BE2C (cell line): ENCODE results near the gene QPCT.
"Not testable (repeated sequence)": the region's sequence is repeated elsewhere in the genome, so short reads cannot be mapped to it uniquely, and the experiment has no call there.

Experiments
- DNase-seq: peaks from one replicate; pipeline ENCODE4 v3.0.0-alpha.2; 2020
- H3K27me3 ChIP-seq: fragments of 250-450 bp; sonication (Bioruptor Pico); 2 replicates; pipeline ENCODE4 v1.5.1; 2020; ENCODE audit warnings: mild to moderate bottlenecking
- H3K36me3 ChIP-seq: fragments of 250-450 bp; sonication (Bioruptor Pico); 2 replicates; pipeline ENCODE4 v1.5.1; 2020; ENCODE audit warnings: mild to moderate bottlenecking
- H3K4me1 ChIP-seq: fragments of 250-450 bp; sonication (Bioruptor Pico); 2 replicates; pipeline ENCODE4 v1.5.1; 2020
- H3K4me3 ChIP-seq: 2 replicates; pipeline ENCODE4 v1.5.1; 2011; ENCODE audit warnings: low read depth, low read length
- H3K9me3 ChIP-seq: fragments of 250-450 bp; sonication (Bioruptor Pico); 2 replicates; pipeline ENCODE4 v1.5.1; 2020
- TF ChIP-seq, protein P1 (sequence below): IDR thresholded peaks from 2 replicates; pipeline ENCODE4 v1.5.1; 2012; ENCODE audit warnings: mild to moderate bottlenecking, low read depth, low read length

QPCT gene

GRCh38 chr2:37402636-37403035 is 58.2 kb downstream of the QPCT start:
- H3K4me3 ChIP-seq: no peak overlapping the region
- H3K27me3 ChIP-seq: no peaks in the 10 kb centered on the region
- no peaks in the 10 kb centered on the region for H3K36me3 ChIP-seq
- TF ChIP-seq, protein P1, sequence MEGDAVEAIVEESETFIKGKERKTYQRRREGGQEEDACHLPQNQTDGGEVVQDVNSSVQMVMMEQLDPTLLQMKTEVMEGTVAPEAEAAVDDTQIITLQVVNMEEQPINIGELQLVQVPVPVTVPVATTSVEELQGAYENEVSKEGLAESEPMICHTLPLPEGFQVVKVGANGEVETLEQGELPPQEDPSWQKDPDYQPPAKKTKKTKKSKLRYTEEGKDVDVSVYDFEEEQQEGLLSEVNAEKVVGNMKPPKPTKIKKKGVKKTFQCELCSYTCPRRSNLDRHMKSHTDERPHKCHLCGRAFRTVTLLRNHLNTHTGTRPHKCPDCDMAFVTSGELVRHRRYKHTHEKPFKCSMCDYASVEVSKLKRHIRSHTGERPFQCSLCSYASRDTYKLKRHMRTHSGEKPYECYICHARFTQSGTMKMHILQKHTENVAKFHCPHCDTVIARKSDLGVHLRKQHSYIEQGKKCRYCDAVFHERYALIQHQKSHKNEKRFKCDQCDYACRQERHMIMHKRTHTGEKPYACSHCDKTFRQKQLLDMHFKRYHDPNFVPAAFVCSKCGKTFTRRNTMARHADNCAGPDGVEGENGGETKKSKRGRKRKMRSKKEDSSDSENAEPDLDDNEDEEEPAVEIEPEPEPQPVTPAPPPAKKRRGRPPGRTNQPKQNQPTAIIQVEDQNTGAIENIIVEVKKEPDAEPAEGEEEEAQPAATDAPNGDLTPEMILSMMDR: no peak
- no peak for DNase-seq
- no peaks in the 10 kb centered on the region for H3K4me1 ChIP-seq
- no peaks in the 10 kb centered on the region for H3K9me3 ChIP-seq

- no peak for DNase-seq
- TF ChIP-seq, protein P1: no peak
- Histone ChIP-seq H3K36me3 (no peaks in the 10 kb centered on the region), H3K4me3 (no peak overlapping the region), H3K27me3 (no peaks in the 10 kb centered on the region), H3K9me3 (no peaks in the 10 kb centered on the region), H3K4me1 (no peaks in the 10 kb centered on the region)
Observed at GRCh38 chr2:37405781-37406180, 61.4 kb downstream of the QPCT start.

GRCh38 chr2:37412231-37412630 is 67.8 kb downstream of the QPCT start:
- no peak for DNase-seq
- peaks cover 15% of the 10 kb centered on the region for H3K4me1 ChIP-seq
- no peak overlapping the region for H3K4me3 ChIP-seq
- H3K36me3 ChIP-seq: no peaks in the 10 kb centered on the region
- H3K27me3 ChIP-seq: no peaks in the 10 kb centered on the region
- H3K9me3 ChIP-seq: no peaks in the 10 kb centered on the region
- TF ChIP-seq, protein P1: no peak

DNA sequence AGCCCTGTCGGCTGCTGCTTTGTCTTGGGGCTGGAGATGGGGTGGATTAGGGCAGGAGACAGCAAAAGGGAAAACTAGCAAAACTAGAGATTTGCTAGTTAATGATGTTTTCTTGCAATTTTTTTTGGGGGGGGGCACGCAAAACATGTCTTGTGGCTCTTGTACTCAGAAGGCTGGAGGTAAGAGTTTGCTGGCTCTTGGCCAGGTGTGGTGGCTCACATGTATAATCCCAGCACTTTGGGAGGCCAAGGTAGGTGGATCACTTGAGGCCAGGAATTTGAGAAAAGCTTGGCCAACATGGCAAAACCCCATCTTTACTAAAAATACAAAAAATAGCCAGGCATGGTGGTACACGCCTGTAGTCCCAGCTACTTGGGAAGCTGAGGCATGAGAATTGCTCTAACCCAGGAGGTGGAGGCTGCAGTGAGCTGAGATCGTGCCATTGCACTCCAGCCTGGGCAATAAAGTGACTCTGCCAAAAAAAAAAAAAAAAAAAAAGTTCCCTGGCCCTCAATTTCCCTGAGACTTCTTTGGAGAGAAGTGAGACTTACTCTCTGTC is 69.6 kb downstream of the QPCT start:
- DNase-seq, H3K9me3 ChIP-seq, H3K4me3 ChIP-seq, H3K27me3 ChIP-seq, H3K36me3 ChIP-seq: not testable (repeated sequence)
- peaks cover 15% of the 10 kb centered on the region for H3K4me1 ChIP-seq

DNA sequence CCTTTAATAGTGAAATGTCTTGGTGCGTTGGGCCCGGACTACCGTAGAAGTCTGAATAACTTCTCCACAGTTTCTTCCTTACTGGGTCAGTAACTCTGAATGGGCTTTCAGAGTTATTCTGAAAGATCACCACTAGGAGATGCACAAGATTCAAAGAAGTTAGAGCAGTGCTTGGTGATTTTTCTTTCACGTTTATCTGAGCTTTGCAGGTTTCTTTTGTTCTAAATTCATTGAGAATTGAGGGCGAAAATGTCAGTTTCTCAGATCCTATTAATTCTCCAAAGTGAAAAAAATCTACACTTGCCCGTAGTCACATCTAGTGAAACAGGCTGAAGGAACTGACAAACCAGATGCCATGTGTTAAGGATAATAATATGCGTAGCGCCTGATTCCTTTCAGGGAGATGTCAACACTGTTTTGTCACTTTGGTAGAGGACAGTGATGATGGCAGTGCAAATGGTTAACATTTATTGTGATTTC is 70.1 kb downstream of the QPCT start:
- Histone ChIP-seq H3K9me3 (no peaks in the 10 kb centered on the region), H3K4me3 (no peak overlapping the region), H3K36me3 (no peaks in the 10 kb centered on the region), H3K27me3 (no peaks in the 10 kb centered on the region), H3K4me1 (peaks cover 15% of the 10 kb centered on the region)
- DNase-seq: no peak
- TF ChIP-seq, protein P1: peak; percentile 96

- no peaks in the 10 kb centered on the region for H3K9me3 ChIP-seq
- peaks cover 15% of the 10 kb centered on the region for H3K4me1 ChIP-seq
- TF ChIP-seq, protein P1: peak; percentile 66
- no peaks in the 10 kb centered on the region for H3K36me3 ChIP-seq
- H3K4me3 ChIP-seq: no peak overlapping the region
- no peaks in the 10 kb centered on the region for H3K27me3 ChIP-seq
- DNase-seq: peak; percentile 62
Observed at GRCh38 chr2:37415128-37415820, 70.8 kb downstream of the QPCT start.
